NCI-H82 treated with DMSO at 0.1 percent for 48 hours (cell line): ENCODE measurements around the gene SPRY4.
"Not testable (repeated sequence)": the region's sequence is repeated elsewhere in the genome, so short reads cannot be mapped to it uniquely, and the experiment has no call there.

ENCODE experiments used
- DNase-seq: peaks from one replicate; lab custom pipeline; 2025; ENCODE audit not compliant: unreplicated experiment; lab: John Stamatoyannopoulos, UW

The SPRY4 gene

GRCh38 chr5:142264084-142264483, 60.7 kb downstream of the SPRY4 start:
- not testable (repeated sequence) for DNase-seq

DNA sequence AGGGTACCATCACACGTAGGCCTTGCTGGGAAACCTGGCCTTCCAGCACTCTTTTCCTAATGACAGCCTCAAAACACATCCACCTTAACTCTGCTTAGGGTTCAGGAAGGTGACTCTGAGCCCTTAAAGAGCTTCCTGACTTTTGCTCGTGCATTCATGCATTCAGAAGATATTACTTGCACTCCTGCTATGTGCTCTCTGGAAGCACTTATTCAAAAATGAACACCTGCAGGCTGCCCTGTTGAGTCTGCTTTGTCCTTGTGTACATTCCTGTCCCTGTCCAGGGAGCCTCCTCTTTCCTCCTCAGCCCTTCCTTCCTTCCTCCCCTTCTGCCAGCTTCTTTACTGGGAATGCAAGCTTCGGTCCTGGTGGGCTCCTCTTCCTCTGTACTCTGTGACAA, 61.5 kb downstream of the SPRY4 start:
- no peak for DNase-seq

DNA sequence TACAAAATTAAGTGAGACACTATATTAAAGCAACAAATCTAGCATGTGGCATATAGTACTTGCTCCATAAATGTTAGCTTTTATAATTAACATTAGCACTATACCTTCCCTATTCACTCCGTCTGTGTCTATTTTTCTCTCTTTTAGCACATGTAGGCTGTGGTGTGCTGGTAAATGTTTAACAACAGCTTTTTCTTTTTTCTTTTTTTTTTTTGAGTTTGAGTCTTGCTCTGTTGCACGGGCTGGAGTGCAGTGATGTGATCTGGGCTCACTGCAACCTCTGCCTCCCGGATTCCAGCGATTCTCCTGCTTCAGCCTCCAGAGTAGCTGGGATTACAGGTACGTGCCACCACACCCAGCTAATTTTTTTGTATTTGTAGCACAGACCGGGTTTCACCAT, 62.1 kb downstream of the SPRY4 start:
- no peak for DNase-seq
